DND-41 (cell line): Measurements from ENCODE around the gene PTGES.

Source experiments
- ATAC-seq: fragments of 200-7000 bp; cut with Tn5 transposase; 3 replicates; pipeline ENCODE4 v1.9.1; 2021; ENCODE audit warnings: low read depth; ENCODE audit not compliant: insufficient read depth
- DNase-seq: peaks from one replicate; pipeline ENCODE4 v3.0.0-alpha.2; 2020
- H2AFZ ChIP-seq: 2 replicates; pipeline ENCODE4 v1.6.0; 2012; ENCODE audit warnings: low read depth, low read length
- H3K27ac ChIP-seq: 2 replicates; pipeline ENCODE4 v1.5.1; 2012; ENCODE audit warnings: low read length, inconsistent platforms
- H3K27me3 ChIP-seq: fragments of 200-600 bp; sonication (generic); 2 replicates; pipeline ENCODE4 v1.6.0; 2012; ENCODE audit warnings: low read length, mild to moderate bottlenecking, inconsistent platforms; ENCODE audit not compliant: insufficient read depth, poor library complexity
- H3K36me3 ChIP-seq: 2 replicates; pipeline ENCODE4 v1.5.1; 2012; ENCODE audit warnings: low read length, inconsistent platforms; ENCODE audit not compliant: insufficient read depth
- H3K4me1 ChIP-seq: 2 replicates; pipeline ENCODE4 v1.5.1; 2012; ENCODE audit warnings: mild to moderate bottlenecking, low read length; ENCODE audit not compliant: insufficient read depth
- H3K4me2 ChIP-seq: 2 replicates; pipeline ENCODE4 v1.6.0; 2012; ENCODE audit warnings: mild to moderate bottlenecking, moderate library complexity, low read length, inconsistent platforms; ENCODE audit not compliant: insufficient read depth
- H3K4me3 ChIP-seq, 2 experiments: fragments of 200-600 bp in 1 of 2; shearing (Covaris generic) in 1 of 2; 2 replicates each; pipeline ENCODE4 v1.5.1; 2012 to 2016; ENCODE audit warnings: inconsistent platforms in 2 of 2, low read length in 2 of 2, mild to moderate bottlenecking in 2 of 2, low read depth in 1 of 2, moderate library complexity in 1 of 2
- H3K79me2 ChIP-seq: 2 replicates; pipeline ENCODE4 v1.6.0; 2012; ENCODE audit warnings: low read length, inconsistent platforms; ENCODE audit not compliant: insufficient read depth
- H3K9ac ChIP-seq: 2 replicates; pipeline ENCODE4 v1.6.0; 2012; ENCODE audit warnings: low read depth, mild to moderate bottlenecking, inconsistent platforms, low read length, moderate library complexity
- H3K9me3 ChIP-seq: 2 replicates; pipeline ENCODE4 v1.5.1; 2012; ENCODE audit warnings: low read length, moderate library complexity, mild to moderate bottlenecking, inconsistent platforms; ENCODE audit not compliant: insufficient read depth, severe bottlenecking
- H4K20me1 ChIP-seq: 2 replicates; pipeline ENCODE4 v1.6.0; 2012; ENCODE audit warnings: low read length; ENCODE audit not compliant: insufficient read depth
- EZH2 ChIP-seq: IDR thresholded peaks from 3 replicates; pipeline ENCODE4 v1.6.1; 2012; ENCODE audit warnings: borderline replicate concordance, low read depth, mild to moderate bottlenecking, moderate library complexity, low read length, inconsistent platforms; ENCODE audit not compliant: severe bottlenecking
- TF ChIP-seq, protein P1 (sequence below): IDR thresholded peaks from 2 replicates; pipeline ENCODE4 v1.5.1; 2012; ENCODE audit warnings: borderline replicate concordance, low read length, moderate library complexity, mild to moderate bottlenecking; ENCODE audit not compliant: poor library complexity, severe bottlenecking; ENCODE audit errors: extremely low read depth

PTGES gene

DNA sequence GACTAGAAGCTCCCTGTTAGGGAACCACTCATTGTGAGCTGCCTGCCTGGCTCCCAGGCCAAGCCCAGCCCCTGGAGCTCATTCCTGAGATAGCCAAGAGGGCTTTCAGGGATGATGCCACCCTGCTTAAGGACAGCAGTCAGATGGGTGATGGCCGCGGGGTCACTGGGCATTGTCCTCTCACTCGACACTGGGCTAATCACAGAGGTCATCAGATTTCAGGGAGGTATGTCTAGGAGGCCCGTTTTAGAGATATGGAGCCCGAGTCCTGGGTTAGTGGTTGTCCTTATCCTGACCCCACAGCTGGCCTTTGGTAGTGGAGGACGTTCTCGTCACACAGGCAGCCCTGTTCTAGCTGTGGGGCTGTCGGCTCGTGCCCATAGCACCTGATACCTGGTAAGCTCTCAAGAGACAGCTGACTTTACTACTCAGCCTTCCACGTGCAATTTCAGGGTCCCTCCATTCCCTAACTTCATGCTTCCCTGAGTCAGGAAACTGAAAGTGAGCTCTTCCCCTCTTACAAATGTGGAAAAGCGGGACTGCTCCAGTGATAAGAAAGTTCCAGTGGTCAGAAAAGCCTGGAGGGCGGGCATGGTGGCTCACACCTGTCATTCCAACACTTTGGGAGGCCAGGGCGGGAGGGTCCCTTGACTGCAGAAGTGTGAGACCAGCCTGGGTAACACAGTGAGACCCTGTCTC, 7.1 kb upstream of the PTGES start:
- H3K79me2 ChIP-seq = no peaks in the 10 kb centered on the region
- no peak overlapping the region for H3K4me2 ChIP-seq
- H3K9ac ChIP-seq = no peak overlapping the region
- no peaks in the 10 kb centered on the region for H3K27me3 ChIP-seq
- H3K27ac ChIP-seq = no peak overlapping the region
- no peaks in the 10 kb centered on the region for H3K9me3 ChIP-seq
- no peak overlapping the region for H2AFZ ChIP-seq
- DNase-seq = no peak
- no peaks in the 10 kb centered on the region for H4K20me1 ChIP-seq
- TF ChIP-seq, protein P1, sequence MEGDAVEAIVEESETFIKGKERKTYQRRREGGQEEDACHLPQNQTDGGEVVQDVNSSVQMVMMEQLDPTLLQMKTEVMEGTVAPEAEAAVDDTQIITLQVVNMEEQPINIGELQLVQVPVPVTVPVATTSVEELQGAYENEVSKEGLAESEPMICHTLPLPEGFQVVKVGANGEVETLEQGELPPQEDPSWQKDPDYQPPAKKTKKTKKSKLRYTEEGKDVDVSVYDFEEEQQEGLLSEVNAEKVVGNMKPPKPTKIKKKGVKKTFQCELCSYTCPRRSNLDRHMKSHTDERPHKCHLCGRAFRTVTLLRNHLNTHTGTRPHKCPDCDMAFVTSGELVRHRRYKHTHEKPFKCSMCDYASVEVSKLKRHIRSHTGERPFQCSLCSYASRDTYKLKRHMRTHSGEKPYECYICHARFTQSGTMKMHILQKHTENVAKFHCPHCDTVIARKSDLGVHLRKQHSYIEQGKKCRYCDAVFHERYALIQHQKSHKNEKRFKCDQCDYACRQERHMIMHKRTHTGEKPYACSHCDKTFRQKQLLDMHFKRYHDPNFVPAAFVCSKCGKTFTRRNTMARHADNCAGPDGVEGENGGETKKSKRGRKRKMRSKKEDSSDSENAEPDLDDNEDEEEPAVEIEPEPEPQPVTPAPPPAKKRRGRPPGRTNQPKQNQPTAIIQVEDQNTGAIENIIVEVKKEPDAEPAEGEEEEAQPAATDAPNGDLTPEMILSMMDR = no peak
- no peak for TF ChIP-seq EZH2
- H3K4me3 ChIP-seq = no peak overlapping the region
- H3K36me3 ChIP-seq = no peaks in the 10 kb centered on the region
- no peaks in the 10 kb centered on the region for H3K4me1 ChIP-seq
- ATAC-seq = no peak

DNA sequence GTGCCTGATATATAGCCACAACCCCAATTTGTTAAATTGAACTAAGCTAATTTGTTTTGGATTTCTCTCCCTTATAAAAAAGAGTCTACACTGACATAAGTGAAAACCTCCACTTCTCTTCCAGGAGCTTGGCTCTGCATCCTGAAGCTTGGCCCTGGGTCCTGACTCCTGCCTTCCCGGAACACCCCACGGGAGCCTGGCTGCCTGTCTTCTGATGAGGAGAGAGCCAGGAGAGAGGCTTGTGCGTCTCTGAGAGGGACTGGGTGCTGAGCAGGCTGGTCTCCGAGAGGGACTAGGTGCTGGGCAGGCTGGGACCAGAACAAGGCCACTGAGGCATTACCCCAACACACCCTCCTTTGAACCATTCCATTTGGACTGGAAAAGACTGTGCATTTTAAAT, 6.5 kb upstream of the PTGES start:
- H3K4me2 ChIP-seq = no peak overlapping the region
- H3K79me2 ChIP-seq = no peaks in the 10 kb centered on the region
- ATAC-seq = no peak
- no peak for DNase-seq
- H2AFZ ChIP-seq = no peak overlapping the region
- no peaks in the 10 kb centered on the region for H4K20me1 ChIP-seq
- no peak overlapping the region for H3K9ac ChIP-seq
- H3K27me3 ChIP-seq = no peaks in the 10 kb centered on the region
- H3K4me3 ChIP-seq = no peak overlapping the region
- no peaks in the 10 kb centered on the region for H3K4me1 ChIP-seq
- TF ChIP-seq, protein P1 = no peak
- no peak for TF ChIP-seq EZH2
- H3K9me3 ChIP-seq = no peaks in the 10 kb centered on the region
- H3K36me3 ChIP-seq = no peaks in the 10 kb centered on the region
- H3K27ac ChIP-seq = no peak overlapping the region

DNA sequence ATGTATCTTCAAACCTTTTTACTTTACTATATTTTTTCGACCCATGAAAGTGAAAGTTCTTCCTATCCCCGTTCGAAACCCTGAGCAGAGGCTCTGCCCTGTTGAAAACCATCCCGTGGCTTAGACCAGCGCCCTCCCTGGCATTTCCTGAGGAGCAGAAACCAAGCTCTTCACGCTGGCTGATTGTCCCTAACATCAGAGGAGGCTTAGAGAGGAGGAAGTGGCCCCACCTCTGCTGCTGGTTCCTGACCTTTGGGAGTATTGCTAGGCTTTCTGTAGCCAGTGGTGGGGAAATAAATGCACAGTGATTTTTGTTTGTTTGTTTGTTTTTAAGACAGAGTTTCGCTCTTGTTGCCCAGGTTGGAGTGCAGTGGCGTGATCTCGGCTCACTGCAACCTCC, 4.2 kb upstream of the PTGES start:
- no peak overlapping the region for H3K9ac ChIP-seq
- no peak overlapping the region for H3K4me2 ChIP-seq
- H3K4me3 ChIP-seq = no peak overlapping the region
- no peaks in the 10 kb centered on the region for H4K20me1 ChIP-seq
- ATAC-seq (no peak), DNase-seq (no peak)
- H3K4me1 ChIP-seq = no peaks in the 10 kb centered on the region
- H3K9me3 ChIP-seq = no peaks in the 10 kb centered on the region
- peaks cover 3% of the 10 kb centered on the region for H3K27me3 ChIP-seq
- H3K27ac ChIP-seq = no peak overlapping the region
- no peaks in the 10 kb centered on the region for H3K36me3 ChIP-seq
- H2AFZ ChIP-seq = no peak overlapping the region
- no peak for TF ChIP-seq EZH2
- TF ChIP-seq, protein P1 = no peak
- H3K79me2 ChIP-seq = no peaks in the 10 kb centered on the region

DNA sequence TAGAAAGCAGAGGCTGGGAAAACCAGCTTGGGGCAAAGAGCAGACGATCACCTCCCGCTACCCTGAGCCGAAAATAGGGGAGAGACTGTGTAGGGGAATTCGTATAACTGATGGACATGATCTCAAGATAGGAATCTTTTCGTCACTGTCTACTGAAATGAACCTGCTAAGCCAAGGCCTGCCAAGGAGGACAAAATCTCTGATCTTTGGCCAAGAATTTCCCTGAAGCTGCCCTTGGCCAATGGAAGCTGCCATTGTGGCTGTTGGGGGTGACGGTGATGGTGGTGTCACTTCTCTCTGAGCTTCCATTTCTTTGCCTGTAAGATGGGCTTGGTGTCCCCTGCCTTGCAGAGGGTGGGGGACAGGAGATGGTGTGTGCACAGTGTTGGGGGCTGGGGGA, 3.3 kb upstream of the PTGES start:
- no peak for TF ChIP-seq EZH2
- TF ChIP-seq, protein P1 = no peak
- Histone ChIP-seq H3K79me2 (no peaks in the 10 kb centered on the region), H3K27ac (no peak overlapping the region), H3K4me1 (no peaks in the 10 kb centered on the region), H3K36me3 (no peaks in the 10 kb centered on the region), H3K4me2 (no peak overlapping the region), H2AFZ (no peak overlapping the region), H4K20me1 (no peaks in the 10 kb centered on the region), H3K4me3 (no peak overlapping the region), H3K9ac (no peak overlapping the region), H3K27me3 (peaks cover 3% of the 10 kb centered on the region), H3K9me3 (no peaks in the 10 kb centered on the region)
- ATAC-seq (no peak), DNase-seq (no peak)
